HG03520 (cell line): Measurements from ENCODE around the gene KLHDC4.
"Not testable (repeated sequence)": the region's sequence is repeated elsewhere in the genome, so short reads cannot be mapped to it uniquely, and the experiment has no call there.

Experiments used
- ATAC-seq: cut with Tn5 transposase; IDR thresholded peaks from one replicate; pipeline ENCODE4 v1.9.1; 2021; ENCODE audit warnings: mild to moderate bottlenecking, moderate library complexity; ENCODE audit not compliant: unreplicated experiment

The KLHDC4 gene

DNA sequence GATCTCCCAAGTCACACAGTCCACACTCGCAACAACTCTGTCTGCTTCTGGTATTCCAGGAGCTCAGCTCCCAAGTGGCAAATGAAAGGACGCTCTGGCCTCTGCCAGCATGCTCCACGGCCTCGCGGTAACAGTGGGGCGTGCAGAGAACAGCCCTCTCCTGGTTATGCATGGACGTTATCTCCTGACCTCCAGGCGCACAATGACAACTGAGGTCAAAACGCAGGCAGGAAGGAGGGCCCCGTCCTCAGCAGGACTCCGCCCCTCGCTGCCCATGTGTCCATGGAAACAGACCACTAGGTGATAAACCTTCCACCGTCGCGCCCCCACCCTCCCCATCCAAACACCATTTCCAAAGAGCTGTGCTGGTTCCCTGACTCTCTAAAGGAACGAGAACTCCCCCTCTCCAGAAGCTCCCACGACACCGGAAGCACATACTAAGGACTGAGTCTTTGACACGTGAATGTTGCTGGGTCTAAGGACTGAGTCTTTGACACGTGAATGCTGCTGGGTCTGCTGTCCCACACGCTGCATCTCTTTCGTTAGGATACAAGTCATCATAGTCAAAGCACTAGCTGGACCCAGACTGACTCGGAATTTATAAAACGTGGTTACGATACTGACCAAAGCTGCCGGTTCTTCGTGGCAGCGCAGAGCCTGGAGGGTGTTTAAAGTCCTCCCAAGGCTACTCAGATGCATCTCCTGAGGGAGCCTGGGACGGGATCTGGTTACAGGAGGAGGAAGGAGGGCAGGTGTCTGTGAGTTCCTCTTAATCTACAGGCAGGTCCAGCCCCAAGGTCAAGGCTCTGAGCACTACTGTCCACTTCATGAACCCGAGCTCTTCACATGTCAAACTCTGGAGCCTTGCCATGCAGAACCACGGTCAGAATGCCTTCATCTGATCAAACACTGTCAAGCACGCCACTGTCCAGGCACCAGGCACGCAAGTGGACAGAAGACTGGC lies 43.9 kb downstream of the KLHDC4 start:
- no peak for ATAC-seq

DNA sequence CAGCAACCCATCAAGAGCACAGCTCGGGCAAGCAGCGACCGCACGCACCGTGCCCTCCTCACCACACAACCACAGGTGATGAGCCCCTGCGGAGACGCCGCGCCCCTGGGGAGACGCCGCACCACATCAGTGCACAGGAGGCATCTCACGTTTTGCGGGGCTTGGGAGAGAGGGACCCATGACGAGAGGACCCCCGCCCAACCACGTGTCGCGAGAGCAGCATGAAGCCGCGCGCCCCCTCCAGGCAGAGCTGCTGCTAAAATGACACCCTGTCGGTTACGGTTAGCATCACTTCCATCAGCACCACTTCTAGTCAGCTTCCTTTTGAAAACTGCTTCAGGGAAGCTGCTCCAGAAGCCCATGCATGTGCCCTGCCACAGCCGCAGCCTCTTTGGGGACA lies 45.3 kb downstream of the KLHDC4 start:
- no peak for ATAC-seq

DNA sequence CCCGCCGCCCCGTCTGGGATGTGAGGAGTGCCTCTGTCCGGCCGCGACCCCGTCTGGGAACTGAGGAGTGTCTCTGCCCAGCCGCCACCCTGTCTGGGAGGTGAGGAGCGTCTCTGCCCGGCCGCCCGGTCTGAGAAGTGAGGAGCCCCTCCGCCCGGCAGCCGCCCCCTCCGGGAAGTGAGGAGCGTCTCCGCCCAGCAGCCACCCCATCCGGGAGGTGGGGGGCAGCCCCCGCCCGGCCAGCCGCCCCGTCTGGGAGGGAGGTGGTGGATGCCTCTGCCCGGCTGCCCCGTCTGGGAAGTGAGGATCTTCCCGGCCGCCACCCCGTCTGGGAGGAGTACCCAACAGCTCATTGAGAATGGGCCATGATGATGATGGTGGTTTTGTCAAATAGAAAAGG lies 47.0 kb downstream of the KLHDC4 start:
- not testable (repeated sequence) for ATAC-seq

DNA sequence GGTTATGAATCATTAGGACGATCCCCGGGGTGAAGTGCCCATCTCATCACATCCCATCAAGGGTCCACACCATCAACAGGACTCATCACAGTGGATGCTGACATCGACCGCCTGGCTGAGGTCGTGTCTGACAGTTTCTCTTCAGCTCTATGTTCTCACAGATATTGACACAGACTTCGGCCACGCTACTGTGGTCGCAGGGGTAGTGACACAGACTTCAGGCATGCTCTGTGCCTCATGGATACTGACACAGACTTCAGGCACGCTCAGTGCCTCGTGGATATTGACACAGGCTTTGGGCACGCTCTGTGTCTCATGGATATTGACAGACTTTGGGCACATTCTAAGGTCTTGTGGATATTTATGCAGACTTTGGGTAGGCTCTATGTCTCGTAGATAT lies 50.1 kb downstream of the KLHDC4 start:
- no peak for ATAC-seq

DNA sequence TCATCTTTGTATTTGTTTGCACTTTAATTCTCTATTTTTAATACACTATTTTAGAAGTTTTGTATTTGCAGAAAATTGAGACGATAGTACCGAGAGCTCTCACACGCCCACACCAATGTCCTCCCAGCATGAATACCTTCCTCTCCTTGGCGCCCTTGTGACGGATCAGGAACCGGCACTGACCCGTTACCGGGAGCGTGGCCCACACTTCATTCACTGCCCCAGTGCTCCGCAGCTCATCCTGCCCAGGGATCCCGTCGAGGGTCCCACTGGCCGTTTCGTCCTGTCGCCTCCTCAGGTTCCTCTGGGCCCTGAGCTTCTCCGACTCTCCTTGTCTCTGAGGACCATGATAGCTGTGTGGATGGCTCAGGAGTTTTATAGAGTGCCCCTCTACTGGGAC lies 50.6 kb downstream of the KLHDC4 start:
- no peak for ATAC-seq

DNA sequence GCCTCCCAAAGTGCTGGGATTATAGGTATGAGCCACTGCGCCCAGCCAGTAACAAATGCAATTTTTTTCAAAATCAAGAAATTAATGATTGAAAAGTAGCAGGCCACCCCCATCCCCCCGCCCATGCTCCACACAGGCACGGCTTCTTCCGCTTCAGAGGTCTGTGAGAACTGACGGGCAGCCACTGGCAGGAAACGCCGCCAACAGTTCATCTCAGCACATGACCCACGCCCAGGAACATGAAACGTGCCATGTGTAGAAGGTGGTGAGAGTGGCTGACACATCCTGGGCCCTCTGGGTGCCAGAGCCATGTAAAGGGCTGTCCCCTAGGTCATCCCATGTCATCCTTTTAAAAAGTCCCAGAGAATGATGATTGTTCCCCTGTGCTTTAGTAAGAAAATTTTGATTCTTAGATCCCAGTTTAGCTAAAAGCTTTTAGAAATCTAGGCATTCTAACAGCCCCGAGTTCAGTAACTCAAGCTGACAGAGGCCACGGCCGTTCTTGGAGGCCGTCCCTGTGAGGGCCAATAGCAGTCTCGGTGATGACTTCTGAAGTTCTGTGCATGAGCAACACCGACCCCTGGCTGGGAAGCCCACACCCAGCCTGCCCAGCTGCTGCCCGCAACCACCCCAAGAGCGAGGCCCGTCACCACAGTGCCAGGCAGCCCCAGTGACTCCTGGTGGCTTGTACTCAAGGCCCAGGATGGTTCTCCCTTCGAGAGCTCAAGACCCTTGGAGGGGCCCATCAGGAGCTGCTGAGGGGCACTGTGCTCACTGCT lies 52.1 kb downstream of the KLHDC4 start:
- no peak for ATAC-seq

DNA sequence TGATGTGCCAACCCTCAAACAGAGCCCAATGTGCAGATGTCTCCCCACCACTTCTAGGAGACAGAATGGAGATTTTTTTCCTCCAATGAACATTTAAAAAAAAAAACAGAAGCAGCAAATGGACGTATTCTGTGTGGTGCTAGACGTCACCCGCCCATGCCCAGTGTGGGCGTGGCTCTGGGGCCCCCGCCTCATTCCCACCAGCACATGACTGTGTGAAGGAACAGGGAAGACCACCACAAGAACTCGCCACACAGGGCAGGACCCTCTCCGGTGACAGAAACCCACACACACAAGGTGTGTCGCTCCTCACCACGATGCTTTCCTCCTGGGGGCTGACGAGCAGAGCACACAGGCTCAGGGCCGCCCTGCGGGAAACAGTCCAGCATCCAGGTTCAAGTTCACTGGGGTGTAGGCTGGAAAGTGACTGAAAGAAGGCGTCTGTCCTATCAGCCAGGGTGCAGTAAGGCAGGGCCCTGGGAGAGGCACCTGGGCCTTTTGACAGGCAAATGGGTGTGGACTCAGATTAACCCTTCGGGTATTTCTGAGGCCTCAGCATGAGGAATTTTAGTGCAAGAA lies 53.5 kb downstream of the KLHDC4 start:
- no peak for ATAC-seq

DNA sequence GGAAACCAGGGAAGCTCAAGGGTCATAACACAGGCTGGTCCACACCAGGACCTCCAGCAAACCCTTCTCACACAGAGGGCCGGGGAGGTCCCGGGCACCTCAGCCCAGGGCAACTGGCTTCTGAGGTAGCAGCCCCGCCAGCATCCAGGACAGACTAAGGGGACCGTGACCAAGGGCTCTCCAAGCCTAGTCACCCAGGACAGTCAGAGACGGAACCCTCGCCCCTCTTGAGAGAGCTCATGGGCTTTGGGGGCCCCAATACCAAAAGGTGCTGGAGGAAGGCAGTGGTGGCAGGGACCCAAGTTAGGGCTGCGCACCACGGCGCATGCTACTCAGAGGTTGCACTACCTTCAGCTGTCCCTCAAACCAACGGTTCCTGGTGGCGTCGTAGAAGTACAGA lies 54.9 kb downstream of the KLHDC4 start:
- no peak for ATAC-seq

DNA sequence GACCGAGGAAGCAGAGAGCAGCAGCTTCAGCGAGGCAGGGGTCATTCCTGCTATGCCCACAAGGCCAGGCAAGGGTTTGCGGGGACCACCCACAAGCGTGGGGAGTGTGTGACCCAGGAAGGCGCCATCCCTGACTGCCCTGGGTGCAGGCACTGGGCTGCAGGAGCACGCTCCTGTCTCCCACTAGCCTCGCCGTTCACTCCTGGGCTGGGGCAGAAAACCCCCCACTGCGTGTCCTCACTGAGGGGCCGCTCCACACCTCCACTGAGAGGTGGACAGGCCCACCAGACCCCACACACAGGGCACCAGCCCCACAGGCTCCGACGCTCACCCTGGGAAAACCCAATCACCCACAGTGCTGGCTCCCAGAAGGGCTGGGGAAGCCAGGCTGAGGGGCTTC lies 56.1 kb downstream of the KLHDC4 start:
- no peak for ATAC-seq

DNA sequence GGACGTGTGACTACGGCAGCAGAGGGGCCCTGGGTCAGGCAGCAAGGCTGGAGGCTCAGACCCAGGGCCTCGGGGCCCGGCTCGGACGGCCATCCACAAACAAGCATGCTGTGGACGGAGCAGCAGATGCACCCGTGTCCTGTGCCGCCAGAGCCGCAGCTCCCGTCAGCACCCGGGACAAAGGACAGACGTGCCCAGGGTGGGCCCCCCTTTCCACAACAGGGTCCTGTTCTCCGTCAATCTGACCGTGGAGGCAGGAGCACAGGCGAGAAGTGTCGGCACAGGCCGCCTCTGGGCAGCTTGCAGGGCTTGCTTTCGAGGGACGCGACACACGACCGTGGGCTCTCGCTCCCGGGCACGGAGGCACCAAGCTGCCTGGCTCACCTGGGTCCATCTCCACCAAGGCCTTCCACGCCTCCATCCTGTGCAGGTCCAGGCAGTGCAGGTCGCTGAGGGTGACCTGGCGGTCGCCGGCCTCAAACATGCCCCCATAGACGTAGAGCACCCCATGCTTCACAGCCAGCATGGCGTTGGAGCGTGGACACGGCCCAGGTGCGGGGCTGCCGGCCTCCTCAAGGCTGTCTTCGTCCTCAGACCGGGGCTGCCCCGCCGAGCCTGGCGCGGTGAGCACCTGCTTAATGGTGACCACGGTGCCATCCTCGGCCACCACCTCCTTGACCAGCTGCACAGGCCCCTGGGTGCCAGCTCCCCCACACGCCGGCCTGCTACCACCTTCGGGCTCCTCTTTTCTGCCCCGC lies 56.7 kb downstream of the KLHDC4 start:
- ATAC-seq = no peak

DNA sequence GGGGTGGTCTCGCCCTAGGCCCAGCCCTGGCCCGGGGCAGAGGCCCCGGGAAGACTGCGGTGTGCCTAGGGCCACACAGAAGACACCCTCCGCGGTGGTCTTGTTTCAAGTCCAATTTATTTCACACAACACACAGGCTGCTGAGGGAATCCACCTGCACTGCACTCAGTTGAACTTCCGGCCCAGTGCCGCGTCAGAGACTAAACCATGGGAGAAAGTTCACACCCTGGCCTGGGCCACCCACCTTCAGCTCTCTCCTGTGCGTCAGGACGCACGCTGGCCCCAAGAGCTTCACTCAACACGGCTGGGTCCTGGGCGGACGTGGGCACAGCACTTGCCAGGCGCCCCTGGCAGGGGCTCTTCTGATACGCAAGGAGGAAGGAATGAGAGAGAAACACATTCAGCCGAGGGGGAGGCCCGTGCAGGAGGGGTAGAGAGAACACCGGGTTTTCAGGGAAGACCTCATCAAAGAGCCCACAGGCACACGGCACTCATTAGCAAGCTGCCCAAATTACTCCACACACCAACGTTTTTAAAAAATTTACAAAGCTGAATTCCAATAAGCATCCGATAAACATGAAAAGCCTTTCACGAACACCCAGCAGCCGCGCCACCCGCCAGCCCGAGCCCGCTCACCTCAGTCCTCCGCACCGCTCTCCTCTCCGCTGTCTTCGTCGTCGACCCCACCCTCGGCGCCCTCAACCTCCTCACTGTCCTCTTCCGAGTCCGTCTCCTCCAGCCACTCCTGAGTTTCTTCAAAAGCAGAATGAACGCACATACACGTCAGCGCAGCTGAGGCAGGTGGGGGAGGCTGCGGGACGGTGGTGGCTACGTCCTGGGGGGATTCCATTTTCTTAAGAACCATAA lies 57.8 kb downstream of the KLHDC4 start:
- no peak for ATAC-seq

DNA sequence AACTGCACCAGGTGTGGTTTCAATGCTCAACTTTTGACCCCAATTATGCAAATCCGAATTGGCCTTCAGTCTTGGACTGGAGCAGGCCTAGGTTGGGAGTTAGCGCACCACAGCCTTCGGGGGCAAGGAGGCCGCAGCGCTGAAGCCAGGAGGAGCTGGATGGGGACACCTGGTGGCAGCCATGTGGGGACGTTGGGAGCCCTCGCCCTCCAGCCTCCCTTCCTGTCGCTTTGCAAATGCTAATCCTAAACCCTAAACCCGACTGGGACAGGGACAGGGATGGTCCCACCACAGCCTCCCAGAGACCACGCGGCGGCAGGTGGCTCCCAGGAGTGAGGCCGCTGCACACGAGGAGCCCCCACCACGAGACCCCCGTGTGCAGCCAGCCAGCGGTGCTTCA lies 58.7 kb downstream of the KLHDC4 start:
- no peak for ATAC-seq

DNA sequence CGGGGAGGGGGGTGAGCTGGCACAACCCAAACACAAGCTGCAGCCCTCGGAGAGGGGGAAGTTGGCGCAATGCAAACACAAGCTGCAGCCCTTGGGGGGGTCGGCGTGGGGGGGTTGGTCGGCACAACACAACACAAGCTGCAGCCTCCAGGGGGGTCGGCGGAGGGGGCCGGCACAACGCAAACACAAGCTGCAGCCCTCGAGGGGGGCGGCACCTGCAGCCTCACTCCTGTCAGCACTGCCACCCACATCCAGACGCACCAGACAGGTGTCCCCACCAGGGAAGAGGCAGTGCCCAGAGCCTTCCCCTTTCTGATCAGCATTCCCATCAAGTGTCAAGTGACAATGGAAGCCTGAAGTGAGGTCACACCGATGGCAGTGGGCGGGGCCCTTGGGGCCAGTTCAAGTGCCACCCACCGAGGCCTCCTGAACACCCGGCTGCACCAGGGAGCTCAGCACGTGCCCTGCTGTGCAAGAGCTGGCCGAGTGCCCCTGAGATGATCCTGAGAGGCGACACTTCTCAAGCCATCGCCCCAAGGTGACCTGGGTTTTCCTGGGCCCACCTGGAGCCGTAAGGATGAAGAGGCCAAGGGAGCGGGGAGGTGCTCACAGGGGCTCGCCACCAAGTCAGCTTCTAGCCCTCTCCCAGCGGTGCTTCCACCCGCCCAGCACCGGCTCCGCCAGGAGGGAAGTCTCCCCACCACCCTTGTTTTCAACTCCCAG lies 59.3 kb downstream of the KLHDC4 start:
- ATAC-seq = no peak

DNA sequence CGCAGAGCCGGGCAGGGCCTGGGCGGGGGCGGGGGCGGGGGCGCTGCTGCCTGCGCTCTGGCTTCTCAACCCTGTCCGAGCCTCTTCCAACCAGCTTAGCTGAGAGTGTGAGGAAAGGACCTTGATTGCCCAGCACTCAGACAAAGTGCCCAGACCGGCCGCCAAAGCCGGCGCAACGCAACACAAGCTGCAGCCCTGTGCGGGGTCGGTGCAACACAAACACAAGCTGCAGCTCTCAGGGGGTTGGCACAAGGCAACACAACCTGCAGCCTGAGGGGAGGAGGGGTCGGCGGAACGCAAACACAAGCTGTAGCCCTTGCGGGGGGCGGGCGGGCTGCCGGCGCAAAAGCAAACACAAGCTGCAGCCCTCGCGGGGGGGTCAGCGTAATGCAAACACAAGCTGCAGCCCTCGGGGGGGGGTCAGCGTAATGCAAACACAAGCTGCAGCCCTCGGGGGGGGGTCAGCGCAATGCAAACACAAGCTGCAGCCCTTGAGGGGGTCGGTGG lies 60.0 kb downstream of the KLHDC4 start:
- no peak for ATAC-seq

DNA sequence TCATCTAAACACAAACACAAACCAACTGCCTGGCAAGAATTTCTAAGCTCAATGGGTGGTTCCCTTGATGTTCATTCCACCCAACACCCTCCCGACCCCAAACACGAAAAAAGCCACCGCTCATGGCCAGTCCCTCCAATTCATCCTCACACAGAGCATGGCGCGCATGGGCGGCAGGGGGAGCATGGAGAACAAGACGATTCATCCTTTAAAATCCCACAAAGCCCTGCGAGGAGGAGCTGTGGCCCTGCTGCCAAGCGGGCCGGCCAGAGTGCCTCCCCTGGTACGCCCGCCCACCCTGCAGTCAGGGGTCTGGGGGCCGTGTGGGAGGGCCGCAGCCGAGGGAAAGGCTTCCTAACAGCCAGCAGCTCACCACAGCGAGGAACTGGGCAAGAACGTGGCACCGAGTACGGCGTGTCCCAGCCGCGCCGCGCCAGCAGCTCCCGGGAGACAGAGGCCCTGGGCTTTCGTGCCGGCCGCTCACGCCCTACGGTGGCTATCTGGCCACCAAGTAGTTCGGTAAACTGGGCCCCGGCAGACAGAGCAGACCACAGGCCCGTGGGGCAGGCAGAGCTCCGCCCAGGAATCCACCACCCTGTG lies 60.9 kb downstream of the KLHDC4 start:
- ATAC-seq = no peak

DNA sequence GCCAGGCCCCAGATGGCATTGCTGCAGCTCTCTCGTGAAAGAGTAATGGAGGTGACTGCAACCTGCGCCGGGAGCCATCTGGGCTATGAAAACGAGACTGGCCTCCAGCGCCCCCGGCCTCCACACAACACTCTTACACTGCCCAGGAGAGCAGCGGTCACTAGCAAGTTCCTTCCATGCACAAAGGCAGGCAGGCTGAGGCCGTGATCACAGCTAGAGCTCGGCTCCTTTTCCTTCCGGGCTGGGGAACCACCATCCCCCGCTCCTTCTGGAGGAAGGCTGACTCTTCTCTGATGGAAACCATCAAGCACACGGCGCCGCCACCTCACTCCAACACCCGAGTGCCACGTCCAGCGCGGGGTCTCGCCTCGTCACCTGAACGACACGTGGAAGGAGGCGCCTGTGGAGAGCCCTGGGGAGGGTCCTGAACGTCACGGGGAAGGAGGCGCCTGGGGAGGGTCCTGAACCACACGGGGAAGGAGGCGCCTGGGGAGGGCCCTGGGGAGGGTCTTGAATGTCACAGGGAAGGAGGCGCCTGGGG lies 61.9 kb downstream of the KLHDC4 start:
- no peak for ATAC-seq

DNA sequence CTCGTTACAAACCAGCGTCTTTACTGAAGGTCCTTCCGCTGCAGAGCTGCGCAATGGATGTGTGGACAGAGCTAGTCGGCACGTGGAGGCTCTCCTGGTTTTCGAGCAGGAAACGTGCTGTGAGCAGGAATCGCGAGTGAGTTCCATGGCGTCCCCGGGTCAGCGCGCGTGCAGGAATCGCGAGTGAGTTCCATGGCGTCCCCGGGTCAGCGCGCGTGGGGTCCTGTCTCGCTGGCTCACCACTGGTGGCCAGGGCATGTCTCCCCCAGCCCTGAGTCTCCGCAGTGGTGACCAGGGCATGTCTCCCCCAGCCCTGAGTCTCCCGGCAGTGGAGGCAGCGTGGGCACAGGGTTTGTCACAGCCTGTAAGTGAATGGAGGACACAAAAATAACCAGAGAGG lies 62.7 kb downstream of the KLHDC4 start:
- no peak for ATAC-seq

DNA sequence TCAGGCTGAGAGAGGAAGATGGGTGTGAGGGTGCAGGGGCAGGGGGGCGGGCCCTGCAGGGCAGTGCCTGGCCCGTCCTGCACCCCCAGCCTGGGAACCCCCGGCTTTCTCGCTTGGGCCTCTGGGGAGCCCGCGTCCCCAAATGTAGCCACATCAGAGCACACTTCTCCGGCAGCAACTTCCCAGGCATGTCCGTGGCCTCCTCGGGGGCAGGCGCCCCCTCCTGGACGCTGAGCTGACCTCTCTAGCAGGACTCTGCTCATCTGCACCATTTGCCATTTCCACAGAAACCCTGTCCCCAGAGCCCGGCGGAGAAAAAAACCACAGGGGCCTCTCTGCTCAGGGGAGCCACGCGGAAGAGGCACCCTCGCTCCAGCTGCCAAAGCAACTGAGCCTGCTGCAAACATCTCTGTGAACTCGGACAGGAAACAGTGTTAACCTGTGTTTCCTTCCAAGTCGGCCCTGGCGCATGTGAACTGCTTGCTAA lies 63.4 kb downstream of the KLHDC4 start:
- no peak for ATAC-seq
